HG02798 (cell line): Measurements from ENCODE around the gene NAV2.

ENCODE experiments used
- ATAC-seq: cut with Tn5 transposase; IDR thresholded peaks from one replicate; pipeline ENCODE4 v1.9.1; 2021; ENCODE audit warnings: mild to moderate bottlenecking; ENCODE audit not compliant: unreplicated experiment, poor library complexity

Gene NAV2

DNA sequence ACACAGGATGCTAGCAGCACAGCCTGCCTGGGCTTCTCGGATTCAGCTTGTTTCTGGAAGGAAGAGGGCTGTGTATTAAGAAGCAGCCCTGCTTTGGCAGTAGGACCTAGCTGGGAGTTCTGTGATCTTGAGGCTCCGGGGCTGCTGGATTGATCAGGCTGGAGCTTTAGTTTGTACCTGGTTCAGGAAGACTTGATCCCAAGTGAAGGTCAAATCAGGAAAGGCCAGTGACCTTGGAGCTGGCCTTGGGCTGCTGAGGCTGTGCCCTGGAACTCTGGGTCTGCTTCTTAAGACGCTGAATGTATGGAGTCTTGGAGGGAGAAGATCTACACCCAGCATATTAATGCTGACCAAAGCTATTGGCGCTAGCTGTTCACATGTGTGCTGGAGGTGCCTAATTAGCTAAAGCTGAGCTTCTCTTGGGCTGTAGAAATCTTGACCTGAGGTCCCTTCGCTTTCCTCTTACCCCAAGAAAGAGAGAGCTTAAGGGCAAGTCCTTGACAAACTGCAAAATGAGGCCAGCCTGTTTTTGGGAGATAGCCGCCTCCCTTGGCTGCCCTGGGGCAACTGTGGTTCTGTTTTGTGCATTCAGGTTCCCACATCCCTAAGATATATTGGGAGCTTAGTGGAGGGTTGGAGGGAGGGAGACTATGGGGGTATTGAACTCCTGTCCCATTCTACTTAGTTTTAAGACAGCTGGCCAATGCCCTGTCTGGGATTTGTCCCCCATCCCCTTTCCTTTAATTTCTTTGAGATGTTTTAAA is 311.7 kb downstream of the NAV2 start:
- no peak for ATAC-seq

DNA sequence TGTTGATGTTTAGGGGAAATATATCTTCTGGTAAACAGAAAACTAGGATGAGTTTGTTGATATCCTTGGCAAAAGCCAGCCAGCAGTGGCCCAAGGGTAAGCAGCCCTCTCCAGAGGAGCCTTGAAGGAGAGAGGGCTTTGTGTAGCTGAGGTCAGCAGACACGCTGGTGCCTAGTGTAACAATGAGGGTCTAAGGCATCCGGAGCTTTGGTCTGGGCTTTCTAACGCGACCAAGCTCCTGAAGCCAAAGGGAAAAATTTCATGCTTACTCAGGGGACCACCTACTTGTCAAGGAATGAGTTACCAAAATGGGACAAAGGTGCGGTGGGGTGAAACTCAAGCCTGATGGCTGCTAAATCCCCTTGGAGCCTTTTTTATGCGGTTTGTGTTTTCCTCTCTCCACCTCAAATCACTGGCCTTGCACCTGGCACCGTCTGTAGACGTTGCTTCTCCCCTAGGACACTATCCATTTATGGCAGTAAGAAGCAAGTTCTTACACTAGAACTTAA is 312.7 kb downstream of the NAV2 start:
- no peak for ATAC-seq

DNA sequence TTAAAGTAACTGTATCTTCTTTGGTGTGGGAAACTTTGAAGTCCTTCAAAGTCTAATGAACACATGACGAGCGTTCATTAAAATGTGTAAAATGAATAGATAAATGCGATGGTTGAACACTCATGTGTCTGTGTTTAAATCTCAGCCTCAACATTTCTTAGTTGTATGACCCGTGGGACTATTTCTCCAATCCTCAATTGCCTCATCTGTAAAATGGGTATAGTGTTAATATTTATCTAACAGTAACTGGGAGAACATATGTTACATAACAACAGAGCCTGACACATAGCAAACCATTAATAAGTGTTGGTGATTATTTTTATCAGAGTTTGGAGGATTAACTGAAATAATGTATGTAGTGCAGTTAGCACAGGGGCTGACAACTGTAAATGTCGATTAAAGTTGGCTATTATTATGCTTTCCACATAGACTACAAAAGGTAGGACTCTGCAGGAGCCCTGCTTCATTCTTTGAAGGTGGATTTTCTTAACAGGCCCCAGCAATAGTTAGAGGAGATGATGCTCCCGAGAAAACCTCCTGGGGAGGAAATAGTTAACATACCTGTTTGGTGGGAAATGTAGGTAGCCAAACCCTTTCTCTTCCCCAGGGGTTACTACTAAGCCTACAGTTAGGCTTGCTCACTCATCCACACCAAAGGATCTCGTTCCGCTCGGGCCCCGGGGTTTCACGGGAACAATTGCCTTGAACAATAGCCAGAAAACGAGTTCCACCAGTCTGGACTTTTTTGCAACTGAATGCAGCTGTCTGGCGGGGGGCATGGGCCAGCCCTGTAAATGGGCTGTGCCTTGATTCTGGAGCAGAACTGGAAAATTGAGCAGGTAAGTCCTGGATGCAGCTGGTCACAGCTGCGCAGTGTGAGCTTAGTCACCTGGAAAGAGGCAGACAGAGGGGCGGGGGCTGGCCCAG is 314.3 kb downstream of the NAV2 start:
- no peak for ATAC-seq

DNA sequence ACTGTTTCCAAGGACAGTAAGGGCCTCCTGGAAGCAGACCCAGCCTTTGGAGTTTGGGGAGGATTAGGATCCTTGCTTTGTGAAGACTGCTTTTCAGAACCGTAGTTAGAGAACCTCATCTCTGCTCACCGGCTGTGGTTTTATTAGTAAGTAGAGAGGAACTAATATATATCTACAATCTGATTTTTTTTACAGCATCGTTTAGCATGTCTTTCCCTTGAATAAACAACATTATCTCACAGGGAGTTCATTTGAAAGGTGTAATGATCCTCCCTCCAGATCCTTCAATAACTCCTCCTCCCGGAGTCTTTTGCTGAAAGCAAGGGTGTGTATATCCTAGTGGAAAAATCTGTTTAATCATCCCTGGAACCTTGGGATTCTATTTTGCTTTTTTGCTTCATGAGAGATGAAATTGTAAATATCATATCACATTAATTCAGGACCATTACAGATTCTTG is 314.9 kb downstream of the NAV2 start:
- ATAC-seq, result no peak

DNA sequence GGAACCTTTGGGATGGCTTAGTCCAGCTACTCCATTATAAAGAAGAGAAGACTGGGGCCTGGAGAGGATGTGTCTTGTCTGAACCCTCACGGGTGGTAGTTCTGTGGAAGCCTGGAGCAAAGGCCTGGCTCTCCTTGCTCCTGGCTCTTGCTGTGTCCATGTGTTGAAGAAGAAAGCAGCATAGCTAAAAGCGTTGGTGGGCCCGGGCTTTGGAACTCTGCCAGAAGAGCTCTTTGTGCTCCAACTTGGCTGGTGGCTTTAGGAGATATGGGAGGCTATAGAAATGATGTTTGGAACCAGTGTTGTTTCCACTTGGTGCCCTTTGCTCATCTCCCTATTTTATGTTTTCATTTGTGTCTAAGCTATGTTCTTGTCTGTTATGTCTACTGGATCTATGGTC is 316.6 kb downstream of the NAV2 start:
- no peak for ATAC-seq

DNA sequence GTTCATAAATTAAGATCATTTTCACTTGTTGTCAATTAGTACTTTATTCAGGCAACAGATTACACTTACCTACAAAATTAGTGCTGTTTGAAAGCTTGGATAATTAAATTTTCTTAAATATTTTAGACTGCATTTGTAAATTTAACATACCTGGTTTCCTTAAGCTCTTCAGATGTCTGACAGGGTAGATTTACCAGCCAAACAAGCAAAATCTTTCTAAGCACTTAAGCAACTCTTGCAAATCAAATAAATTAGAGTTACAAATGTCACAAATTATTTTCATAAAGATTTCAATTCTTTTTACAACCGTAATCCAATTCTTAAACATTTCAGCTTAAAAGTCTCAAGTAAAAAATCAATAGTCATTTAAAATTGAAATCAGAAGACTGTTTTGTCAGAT is 317.8 kb downstream of the NAV2 start:
- ATAC-seq, result no peak

DNA sequence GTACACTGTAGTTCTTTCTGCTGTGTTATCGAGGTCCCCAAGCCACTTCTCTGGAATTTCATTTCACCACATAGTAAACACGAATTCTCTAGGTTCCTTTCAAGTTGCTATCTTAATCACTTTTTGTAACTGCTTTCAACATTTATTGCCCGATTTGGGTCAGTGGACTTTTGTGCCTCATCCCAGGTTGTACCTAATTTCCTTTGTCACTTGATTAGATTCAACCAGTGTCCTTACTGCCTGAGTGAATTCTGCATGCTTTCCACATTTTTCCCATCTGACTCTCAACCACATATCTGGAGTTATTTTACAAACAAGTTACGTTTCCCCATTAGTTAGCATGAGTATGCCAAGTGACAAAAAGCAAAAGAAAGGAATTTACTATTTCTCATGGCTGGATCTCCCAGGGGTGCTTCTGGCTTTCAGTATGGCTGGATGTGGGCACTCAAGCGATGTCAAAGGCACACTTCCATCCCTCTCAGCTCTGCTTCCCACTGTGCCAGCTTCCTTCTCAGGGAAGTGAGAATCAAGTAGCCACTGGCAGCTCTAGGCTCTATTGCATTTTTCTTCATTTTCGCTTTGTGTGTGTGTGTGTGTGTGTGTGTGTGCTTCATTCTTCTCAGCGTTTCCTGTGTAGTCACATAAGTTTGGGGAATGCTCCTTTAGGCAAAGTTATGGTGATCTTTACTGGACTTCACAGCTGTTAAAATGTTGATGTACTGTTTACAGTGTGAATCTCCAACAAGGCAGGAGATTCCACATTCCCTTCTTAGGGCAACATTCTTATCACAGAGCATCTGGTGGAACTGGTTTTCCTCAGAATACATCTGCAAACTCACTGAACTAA is 318.7 kb downstream of the NAV2 start:
- ATAC-seq, result no peak

DNA sequence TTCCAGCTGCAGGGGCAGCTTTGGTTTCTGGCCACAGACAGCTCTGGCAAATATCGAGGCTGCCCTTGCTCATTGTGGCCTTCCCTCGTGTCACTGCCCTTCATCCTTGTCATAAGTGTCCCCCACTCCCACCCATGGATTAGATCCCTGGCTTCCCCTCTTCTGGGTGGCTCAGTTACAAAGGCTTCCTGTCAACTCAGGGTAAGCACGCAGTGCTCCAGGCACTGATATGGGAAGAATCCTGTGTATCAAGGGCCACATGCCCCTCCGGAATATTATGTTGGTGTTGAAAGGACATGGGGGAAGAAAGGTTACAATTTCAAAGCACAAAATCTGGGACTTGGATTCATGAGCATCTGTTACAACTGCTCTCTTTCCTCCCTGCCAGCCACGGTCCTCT is 319.5 kb downstream of the NAV2 start:
- no peak for ATAC-seq

DNA sequence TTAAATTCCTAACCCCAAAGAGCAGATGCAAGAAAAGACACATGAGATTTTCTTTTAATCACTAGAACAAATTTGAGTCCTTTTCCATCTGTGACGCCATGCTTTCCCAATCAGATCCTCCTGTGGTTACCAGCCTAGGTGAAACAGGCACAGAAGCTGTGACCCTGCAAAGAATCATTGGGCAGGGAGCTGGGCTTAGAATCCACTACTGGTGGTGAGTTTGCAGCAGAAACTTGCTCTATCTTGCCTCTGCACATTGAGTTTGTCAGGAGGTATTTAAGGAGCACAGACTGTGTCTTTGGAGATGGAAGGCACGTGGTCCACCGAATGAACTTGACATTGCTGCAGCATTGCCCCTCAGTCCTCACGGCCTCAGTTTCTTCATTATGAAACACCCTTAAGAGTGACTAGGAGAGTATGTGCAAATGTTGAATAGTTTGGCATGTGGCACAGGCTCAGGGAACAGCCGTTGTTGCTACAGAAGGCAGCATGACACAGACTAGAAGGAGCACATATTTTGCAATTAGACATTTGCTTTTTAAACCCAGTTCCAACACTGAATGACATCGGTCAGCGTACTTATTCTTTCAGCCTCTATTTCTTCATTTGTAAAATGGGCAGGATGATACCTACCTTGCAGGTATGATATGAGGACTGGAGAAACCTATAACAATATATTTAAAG is 320.1 kb downstream of the NAV2 start:
- no peak for ATAC-seq

DNA sequence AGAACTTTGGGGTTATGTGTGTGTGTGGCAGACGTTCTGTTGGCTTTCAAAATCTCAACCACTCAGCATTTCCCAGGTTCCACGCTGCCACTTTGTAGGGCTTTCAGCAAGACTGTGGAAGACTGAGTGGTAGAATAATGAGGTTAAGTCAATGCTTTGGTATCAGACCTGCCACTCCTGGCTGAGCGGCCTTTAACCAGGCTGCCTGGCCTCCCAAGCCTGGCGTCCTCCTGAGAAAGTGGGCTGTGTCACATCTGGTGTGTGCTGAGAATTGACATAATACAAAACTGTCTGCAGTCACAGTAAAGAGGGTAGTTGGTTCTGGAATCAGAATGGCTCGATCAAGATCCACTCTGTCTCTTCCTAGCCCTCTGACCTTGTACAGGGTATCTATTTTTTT is 321.2 kb downstream of the NAV2 start:
- no peak for ATAC-seq

DNA sequence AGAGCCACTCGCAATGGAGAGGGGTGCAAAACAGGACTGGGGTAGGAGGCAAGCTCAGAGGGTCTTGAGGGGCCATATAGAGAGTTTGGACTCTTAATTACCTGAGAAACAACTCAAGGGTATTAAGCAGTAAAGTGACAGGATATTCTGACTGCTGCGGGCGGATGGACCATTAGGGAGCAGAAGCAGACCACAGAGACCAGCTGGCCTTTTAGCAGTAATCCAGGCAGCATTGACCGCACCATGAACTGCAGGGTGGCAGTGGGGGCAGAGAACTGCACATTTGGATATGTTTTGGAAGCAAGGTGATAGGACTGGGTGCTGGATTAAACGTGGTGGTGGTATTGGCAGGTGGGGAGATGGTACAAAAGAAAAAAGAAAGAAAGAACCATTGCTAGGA is 322.3 kb downstream of the NAV2 start:
- no peak for ATAC-seq

DNA sequence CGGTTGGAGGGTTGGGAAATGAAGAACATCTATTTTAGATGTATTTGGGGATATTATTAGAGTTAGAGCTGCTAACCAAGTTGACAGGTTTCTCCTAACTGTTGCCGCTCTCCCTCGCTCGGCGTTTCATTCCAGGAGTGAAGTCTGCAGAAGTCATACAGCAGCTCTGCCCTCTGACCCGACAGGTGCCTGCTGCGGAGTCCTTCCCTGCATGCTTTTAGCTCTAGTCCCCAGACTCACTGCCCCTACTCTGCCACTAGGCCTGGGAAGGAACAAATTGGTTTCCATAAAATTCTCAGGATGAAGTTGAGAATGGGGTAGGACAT is 322.7 kb downstream of the NAV2 start:
- no peak for ATAC-seq

DNA sequence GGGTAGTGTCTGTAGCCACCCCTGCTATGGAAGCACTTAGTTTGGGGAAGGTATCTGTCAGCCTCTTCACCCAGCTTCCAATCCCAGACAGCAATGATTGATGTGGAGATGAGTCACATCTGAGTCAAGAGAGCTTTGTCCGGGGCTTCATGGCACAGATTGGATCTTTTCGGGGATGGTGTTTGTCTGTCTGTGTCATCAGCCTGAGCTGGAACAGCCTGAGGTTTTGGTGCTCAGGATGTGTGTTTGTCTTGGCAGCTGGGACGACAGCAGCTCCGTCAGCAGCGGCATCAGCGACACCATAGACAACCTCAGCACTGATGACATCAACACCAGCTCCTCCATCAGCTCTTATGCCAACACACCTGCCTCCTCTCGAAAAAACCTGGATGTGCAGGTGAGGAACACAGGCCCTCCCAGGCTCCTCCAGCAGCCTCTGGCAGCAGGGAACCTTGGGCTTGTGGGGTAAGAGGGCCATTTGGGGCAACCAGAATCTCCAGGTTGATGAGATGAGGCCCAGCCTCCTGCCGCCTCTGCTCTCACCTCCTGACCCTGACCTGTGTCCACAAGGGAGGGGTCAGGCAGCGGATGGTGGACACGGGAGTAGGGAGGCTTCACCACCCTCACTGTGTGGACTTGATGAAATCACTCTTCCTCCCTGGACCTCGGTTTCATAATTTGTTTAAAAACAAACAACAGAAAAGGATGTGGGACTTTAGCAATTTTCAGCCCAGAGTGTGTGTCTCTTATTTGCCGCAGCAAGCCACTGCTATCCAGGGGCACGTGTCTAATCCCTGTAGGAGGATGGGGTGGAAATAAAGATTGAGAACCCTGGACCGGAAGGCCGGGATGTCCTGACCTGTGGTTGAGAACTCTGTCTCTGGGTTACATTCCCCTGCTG is 323.3 kb downstream of the NAV2 start:
- ATAC-seq, result no peak

DNA sequence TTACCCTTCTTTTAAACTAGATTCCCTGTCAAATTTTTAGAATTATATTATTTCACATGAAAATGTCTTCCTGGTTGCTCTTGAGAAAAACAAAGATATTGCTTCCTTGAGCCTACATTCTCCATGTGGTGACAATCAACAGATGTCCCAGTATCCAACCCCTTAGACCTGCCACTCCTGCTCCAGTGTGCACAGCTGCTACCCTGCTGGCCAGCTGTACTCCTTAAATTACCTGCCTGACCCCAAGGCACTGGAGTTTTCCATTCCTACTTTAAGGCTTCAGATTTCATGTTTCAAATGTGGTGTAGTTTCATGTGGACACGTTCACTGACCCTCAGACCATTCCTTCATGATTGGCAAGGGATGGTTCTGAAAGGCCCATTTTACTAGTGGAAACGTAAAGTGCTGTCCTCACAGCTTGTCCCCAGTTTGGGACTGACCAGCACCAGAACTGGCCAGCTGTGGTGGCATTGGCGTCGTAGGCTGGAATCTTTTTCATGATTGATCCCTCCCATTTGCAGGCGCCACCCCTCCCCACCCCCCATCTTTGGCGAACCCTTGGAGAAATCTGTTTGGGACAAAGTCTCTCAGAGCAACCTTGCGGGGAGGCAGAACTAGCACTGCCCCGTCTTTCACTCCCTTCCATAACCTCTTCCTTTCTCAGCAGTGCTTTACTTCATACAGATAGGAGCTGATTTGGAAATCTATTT is 324.1 kb downstream of the NAV2 start:
- ATAC-seq, result no peak

DNA sequence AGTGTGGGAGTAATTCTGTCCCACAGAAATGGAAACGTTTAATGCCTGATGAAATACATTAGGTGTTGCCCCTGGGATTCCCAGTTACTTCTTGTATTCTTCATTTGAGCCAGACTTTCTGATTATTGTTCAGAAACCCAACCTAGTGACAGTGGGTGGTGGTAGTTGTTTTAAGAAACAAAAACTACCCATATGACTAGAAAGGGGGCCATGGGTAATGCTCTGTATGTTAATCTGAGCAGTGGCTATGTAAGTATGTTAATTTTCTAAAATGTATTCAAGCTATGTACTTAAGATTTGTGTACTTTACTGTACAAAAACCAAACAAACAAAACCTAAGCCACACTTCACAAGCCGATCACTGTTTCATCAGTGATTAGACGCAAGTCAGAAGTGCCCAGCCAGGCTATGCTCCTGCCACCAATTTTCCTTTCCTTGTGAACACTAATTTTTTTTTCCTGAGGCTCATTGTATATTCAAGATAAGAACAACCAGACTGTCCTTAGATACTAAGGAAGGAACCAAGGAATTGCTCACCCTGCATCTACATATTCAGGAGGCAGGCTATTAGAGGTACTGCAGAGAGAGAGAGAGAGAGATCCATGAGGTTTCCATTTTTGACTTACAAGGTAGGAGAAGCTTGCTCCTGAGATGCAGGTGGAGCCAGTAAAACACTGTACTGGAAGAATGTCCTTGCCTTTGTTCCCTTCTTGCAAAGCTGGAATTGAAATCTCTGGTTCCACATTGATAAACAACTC is 324.9 kb downstream of the NAV2 start:
- peak; percentile 56 for ATAC-seq

DNA sequence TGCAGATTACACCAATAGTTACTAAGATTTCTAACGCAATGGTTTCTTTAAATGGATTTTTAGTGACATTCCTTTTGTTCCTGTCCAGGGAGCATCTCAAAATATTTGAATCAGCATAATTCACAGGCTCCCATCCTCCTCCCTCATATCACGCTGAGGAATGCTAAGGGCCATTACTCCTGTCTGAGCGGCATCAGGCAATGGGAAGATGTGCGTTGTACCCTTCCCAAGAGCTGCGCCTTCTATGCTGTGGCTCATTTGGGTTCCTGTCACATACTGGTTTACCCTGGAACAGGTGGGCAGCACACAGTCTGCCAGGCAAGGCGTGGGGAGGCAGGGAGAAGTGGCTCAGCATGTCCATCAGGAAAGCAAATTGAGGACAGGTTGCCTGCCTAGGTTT is 325.8 kb downstream of the NAV2 start:
- ATAC-seq, result no peak

DNA sequence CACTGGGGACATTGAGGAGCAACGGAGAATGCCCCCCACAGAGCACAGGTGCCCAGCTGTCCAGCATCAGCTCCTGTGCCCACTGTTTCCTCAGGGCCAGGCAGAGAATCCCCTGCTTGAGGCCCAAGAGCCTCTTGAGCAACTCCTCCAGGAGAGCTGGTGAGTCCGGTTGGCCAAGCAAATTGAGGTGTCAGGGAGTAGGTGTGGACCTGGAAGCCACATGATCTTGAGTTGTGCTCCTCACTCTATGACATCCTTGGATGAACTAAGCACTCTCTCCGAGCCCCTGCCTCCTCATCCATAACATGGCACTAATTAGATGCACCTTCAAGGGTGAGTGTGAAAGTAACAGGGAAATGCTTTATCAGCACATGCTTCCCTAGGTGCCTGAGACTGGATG is 326.3 kb downstream of the NAV2 start:
- ATAC-seq, result no peak

DNA sequence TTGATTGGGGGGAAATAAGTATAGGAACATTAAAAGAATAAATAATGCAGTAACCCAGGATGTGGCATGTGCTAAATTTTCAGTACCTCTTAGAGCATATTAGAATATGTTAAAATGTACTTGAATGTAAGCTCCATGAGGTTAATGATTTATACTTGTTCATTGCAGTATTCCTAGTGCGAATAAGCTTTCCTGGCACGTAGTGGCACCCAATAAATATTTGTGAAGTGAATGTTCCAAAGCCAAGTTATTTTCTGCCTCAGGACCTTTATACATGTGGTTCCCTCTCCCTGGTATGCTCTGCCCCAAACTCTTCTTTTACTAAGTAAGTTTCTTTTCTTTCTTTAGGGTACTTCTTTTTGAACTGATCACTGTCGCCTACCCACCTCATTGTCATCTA is 328.9 kb downstream of the NAV2 start:
- ATAC-seq, result no peak
